Measurements from ENCODE around the gene CHAT. TPM values are rescaled to one million over a fixed set of nuclear protein-coding genes. Genes with fewer than 3 reads are reported as not detected.

The CHAT gene
- total RNA-seq, 1 donor from 2014 or later, result not detected

DNA sequence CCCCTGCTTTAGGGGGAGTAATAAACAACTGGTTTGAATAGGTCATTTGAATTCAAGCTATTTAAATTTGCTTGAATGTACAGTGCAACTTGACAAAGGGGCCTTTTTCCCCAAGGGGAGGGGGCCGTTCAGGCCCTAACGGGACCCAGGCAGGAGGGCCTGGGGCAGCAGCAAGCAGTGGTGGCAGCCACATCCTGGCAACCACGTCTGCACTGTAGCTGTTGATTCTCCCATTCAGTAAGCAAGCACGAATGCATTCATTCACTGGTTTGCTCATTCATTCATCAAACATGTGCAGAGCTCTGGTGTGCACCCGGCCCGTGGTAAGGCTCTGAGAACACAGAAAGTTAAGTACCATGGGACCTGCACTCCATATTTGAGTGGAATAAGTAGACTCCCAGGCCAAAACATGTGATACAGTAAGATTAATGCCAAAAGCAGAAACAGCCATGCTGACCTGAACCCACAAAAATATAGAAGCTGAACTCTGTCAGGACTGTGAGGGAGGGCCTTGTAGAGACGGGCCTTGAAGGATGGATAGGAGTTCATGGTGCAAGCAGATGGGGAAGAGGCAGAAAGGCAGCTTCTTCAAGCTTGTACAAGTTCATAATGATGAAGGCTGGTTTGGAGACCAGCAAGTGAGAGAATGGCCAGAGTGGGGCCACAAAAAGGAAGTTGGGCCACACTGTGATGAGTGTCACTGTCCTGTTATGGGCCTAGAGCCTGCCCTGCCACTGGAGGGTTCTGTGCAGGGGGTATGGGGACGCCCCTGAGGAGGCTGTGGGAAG, 36.3 kb downstream of the CHAT start:
- Mint-ChIP-seq H3K27ac (no peak overlapping the region), H3K4me1 (no peaks in the 10 kb centered on the region), H3K9me3 (no peaks in the 10 kb centered on the region), H3K27me3 (ENCODE audit: low read depth) (peaks cover 75% of the 10 kb centered on the region), H3K4me3 (no peak overlapping the region), H3K36me3 (no peaks in the 10 kb centered on the region)
- TF ChIP-seq, protein P1, sequence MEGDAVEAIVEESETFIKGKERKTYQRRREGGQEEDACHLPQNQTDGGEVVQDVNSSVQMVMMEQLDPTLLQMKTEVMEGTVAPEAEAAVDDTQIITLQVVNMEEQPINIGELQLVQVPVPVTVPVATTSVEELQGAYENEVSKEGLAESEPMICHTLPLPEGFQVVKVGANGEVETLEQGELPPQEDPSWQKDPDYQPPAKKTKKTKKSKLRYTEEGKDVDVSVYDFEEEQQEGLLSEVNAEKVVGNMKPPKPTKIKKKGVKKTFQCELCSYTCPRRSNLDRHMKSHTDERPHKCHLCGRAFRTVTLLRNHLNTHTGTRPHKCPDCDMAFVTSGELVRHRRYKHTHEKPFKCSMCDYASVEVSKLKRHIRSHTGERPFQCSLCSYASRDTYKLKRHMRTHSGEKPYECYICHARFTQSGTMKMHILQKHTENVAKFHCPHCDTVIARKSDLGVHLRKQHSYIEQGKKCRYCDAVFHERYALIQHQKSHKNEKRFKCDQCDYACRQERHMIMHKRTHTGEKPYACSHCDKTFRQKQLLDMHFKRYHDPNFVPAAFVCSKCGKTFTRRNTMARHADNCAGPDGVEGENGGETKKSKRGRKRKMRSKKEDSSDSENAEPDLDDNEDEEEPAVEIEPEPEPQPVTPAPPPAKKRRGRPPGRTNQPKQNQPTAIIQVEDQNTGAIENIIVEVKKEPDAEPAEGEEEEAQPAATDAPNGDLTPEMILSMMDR (IDR thresholded peaks at IDR 0.05; ENCODE audit: unreplicated experiment), result no peak
- DNase-seq (ENCODE audit: low spot score in 2 of 2, unreplicated experiment in 2 of 2), result peak in 1 of 2 experiments; percentile 14

DNA sequence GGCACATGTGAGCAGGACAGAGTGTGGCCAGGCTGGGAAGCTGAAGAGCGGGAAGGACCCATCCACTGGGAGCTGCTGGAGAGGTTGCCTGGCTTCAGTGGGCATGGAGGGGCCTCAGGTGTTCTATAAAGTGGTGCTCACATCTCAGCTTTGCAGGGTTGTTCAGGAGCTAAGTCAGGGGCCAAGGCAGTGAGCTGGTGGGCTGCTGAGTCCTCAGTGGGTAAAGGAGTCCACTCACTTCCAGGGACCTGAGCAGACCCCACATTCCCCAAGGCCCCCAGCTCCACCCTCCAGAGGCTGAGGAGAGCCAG, 36.8 kb downstream of the CHAT start:
- Mint-ChIP-seq H3K9me3 (no peaks in the 10 kb centered on the region), H3K27me3 (ENCODE audit: low read depth) (peaks cover 74% of the 10 kb centered on the region), H3K36me3 (no peaks in the 10 kb centered on the region), H3K4me1 (no peaks in the 10 kb centered on the region), H3K4me3 (no peak overlapping the region), H3K27ac (no peak overlapping the region)
- TF ChIP-seq, protein P1 (IDR thresholded peaks at IDR 0.05; ENCODE audit: unreplicated experiment), result no peak
- peak in 1 of 2 experiments; percentile 11 for DNase-seq (ENCODE audit: low spot score in 2 of 2, unreplicated experiment in 2 of 2)

DNA sequence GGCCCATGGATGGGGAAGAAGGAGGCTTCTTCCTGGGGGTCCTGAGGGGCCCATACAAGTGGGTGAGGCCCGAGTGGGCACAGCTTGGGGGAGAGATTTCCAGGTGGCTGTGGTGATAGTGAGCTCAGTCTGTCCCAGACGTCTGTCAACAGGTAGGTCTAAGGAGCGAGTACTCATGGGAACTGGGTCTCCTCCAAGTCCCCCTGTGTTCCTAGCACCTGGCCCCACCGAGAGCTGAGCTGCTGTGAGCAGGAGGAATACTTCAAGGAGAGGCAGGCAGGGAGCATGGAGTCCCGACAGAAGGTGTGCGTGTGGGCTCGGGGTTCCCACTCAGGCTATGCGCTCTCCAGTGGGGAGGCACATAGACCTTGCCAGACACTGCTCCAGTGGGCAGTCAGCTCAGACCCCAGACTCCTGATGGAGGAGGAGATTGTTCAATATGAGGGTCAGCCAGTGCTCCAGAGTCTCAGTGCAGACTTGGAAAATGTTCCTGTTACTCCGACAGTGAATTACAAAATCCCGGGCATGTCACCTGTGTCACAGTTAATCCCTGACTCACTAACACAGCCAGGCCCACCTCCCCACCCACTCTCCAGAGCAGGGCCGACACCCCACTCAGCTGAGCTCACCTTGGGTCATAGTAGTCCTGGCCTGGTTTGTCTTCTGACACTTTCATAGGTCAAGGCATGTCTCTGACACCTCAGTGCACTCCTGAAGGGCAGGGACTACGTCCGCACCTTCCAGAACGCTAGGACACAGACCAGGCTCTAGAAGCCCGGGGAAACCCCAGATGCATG, 37.4 kb downstream of the CHAT start:
- H3K27ac Mint-ChIP-seq, result no peak overlapping the region
- H3K27me3 Mint-ChIP-seq (ENCODE audit: low read depth), result peaks cover 73% of the 10 kb centered on the region
- DNase-seq (ENCODE audit: low spot score in 2 of 2, unreplicated experiment in 2 of 2), result peak in 1 of 2 experiments; percentile 22
- H3K36me3 Mint-ChIP-seq, result no peaks in the 10 kb centered on the region
- H3K4me1 Mint-ChIP-seq, result no peaks in the 10 kb centered on the region
- TF ChIP-seq, protein P1 (IDR thresholded peaks at IDR 0.05; ENCODE audit: unreplicated experiment), result no peak
- no peak overlapping the region for H3K4me3 Mint-ChIP-seq
- H3K9me3 Mint-ChIP-seq, result no peaks in the 10 kb centered on the region

DNA sequence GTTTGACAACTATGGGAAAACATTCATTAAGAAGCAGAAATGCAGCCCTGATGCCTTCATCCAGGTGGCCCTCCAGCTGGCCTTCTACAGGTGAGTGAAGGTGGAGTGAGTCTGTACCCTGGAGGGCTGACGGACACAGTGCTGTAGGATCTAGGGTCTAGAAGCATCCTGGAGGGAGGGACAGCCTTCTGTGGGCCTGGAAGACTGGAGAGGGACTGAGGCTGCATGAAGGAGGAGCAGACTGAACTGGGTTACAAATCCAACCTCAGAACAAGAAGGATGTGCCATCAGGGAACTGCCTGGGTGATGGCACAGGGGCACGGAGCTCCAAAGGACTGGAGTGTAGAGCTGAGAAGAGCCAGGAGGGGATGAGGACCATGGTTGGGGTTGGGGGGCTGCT, 38.1 kb downstream of the CHAT start:
- no peaks in the 10 kb centered on the region for H3K9me3 Mint-ChIP-seq
- no peaks in the 10 kb centered on the region for H3K4me1 Mint-ChIP-seq

DNA sequence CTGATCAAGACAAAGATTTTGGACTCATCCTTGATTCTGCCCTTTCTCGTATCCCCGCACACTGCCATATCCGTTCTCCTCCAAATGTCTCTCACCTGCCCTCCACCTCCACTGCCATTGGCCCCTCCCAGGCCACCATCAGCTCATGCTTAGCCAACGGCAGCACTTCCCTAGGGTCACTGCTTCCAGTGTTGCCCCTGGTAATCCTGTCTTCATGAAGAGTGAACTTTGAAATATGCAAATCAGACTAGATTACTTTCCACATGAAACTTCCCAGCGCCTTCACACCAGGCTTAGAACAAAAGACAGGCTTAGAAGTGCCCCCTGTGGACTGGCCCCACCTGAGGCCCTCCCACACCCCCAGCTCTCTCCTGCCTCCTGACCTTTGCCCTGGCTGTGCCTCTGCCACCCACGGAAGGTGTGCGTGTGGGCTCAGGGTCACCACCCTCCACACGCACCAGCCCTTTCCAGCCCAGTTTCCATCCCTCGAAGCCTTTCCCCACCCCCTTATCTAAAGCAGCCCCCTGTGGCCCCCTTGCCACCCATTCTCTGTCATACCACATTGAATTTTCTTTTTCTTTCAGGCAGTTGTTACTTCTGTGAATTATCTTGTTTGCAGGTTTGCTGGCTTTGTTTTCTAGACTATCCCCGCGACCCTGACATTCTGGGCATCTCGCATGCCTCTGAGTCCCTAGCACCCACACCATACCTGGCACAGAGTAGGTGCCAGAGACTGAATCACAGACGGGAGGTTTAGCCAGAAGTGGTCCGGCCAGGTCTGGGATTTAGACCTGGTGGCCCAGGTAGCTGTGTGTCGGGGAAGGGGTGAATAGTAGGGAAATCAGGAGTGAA, 38.8 kb downstream of the CHAT start:
- H3K27ac Mint-ChIP-seq, result no peak overlapping the region
- no peaks in the 10 kb centered on the region for H3K4me1 Mint-ChIP-seq
- H3K27me3 Mint-ChIP-seq (ENCODE audit: low read depth), result peaks cover 70% of the 10 kb centered on the region
- no peaks in the 10 kb centered on the region for H3K9me3 Mint-ChIP-seq
- H3K4me3 Mint-ChIP-seq, result no peak overlapping the region
- peak in 1 of 2 experiments; percentile 25 for DNase-seq (ENCODE audit: low spot score in 2 of 2, unreplicated experiment in 2 of 2)
- no peaks in the 10 kb centered on the region for H3K36me3 Mint-ChIP-seq
- TF ChIP-seq, protein P1 (IDR thresholded peaks at IDR 0.05; ENCODE audit: unreplicated experiment), result no peak

More for the DNA sequence above, 38.1 kb downstream of the CHAT start:
- no peaks in the 10 kb centered on the region for H3K36me3 Mint-ChIP-seq
- H3K27ac Mint-ChIP-seq, result no peak overlapping the region
- TF ChIP-seq, protein P1 (IDR thresholded peaks at IDR 0.05; ENCODE audit: unreplicated experiment), result no peak
- peak in 1 of 2 experiments; percentile 24 for DNase-seq (ENCODE audit: low spot score in 2 of 2, unreplicated experiment in 2 of 2)
- H3K27me3 Mint-ChIP-seq (ENCODE audit: low read depth), result peaks cover 77% of the 10 kb centered on the region
- no peak overlapping the region for H3K4me3 Mint-ChIP-seq
